ENCODE data around the gene MYLIP.

DNA sequence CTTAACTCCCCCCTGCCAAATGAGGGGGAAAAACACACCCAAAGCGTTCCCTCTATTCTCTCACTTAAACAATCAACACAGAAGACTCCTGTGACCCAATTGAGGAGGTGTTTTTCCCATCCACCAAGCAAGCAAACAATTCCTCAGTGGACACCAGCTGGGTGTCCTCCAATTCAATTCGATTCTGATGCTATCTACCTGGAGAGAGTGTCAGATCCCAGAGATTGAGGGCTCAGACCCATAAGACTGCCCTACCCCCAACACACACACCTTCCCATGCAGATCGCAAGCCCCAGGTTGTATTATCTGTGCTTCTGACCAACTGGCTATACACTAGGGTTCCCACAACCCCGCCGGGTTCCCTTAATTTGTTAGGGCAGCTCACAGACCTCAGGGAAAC lies 36.8 kb downstream of the MYLIP start:
- TF ChIP-seq, protein P1, sequence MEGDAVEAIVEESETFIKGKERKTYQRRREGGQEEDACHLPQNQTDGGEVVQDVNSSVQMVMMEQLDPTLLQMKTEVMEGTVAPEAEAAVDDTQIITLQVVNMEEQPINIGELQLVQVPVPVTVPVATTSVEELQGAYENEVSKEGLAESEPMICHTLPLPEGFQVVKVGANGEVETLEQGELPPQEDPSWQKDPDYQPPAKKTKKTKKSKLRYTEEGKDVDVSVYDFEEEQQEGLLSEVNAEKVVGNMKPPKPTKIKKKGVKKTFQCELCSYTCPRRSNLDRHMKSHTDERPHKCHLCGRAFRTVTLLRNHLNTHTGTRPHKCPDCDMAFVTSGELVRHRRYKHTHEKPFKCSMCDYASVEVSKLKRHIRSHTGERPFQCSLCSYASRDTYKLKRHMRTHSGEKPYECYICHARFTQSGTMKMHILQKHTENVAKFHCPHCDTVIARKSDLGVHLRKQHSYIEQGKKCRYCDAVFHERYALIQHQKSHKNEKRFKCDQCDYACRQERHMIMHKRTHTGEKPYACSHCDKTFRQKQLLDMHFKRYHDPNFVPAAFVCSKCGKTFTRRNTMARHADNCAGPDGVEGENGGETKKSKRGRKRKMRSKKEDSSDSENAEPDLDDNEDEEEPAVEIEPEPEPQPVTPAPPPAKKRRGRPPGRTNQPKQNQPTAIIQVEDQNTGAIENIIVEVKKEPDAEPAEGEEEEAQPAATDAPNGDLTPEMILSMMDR (IDR thresholded peaks at IDR 0.05), result no peak
- TF ChIP-seq POLR2A (IDR thresholded peaks at IDR 0.05; ENCODE audit: low read depth), result no peak
